ENCODE results near the gene KCTD8. TPM values are rescaled to one million over a fixed set of nuclear protein-coding genes. Genes with fewer than 3 reads are reported as not detected.

KCTD8 gene
- total RNA-seq, 1 donor from 2014 or later = not detected

GRCh38 chr4:44438687-44439086 lies 9.9 kb downstream of the KCTD8 start:
- intact Hi-C loops (cut with DNase I) = no loop called here
- Histone ChIP-seq H3K36me3 (no peaks in the 10 kb centered on the region), H3K27ac (no peak overlapping the region), H3K27me3 (no peaks in the 10 kb centered on the region), H3K9me3 (no peaks in the 10 kb centered on the region), H3K4me1 (no peaks in the 10 kb centered on the region), H3K4me3 (no peak overlapping the region)
- TF ChIP-seq POLR2A (IDR thresholded peaks at IDR 0.05) (no peak), CTCF (IDR thresholded peaks at IDR 0.05) (no peak), POLR2AphosphoS5 (IDR thresholded peaks at IDR 0.05; ENCODE audit: insufficient read depth in 1 of 2, low read depth in 1 of 2) (no peak)
- DNase-seq (ENCODE audit: extremely low spot score in 2 of 2) = no peak

DNA sequence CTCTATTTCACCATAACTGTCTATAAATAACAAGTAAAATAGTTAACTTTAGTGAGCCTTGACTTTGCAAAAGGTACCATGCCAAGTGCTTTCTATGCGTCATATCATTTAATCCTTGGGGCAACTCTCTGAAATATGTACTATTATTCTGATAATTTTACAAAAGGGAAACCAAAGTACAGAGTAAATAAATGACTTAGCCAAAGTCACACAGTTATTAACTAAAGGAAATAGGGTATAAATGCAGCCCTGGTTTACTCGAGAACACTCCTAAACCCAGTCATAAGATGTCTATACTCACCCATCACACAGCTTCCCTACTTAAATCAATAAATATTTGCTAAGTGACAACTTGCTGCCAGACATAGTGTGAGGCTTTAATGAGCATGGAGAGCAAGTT lies 14.4 kb downstream of the KCTD8 start:
- Histone ChIP-seq H3K4me3 (no peak overlapping the region), H3K27ac (no peak overlapping the region), H3K9me3 (no peaks in the 10 kb centered on the region), H3K27me3 (no peaks in the 10 kb centered on the region), H3K4me1 (no peaks in the 10 kb centered on the region), H3K36me3 (no peaks in the 10 kb centered on the region)
- intact Hi-C loops (cut with DNase I) = no loop called here
- no peak for DNase-seq (ENCODE audit: extremely low spot score in 2 of 2)
- no peak for TF ChIP-seq POLR2AphosphoS5 (IDR thresholded peaks at IDR 0.05; ENCODE audit: insufficient read depth in 1 of 2, low read depth in 1 of 2)
- TF ChIP-seq CTCF (IDR thresholded peaks at IDR 0.05) = no peak
- no peak for TF ChIP-seq POLR2A (IDR thresholded peaks at IDR 0.05)

GRCh38 chr4:44425614-44426208 lies 22.9 kb downstream of the KCTD8 start:
- TF ChIP-seq CTCF (IDR thresholded peaks at IDR 0.05) (no peak), POLR2A (IDR thresholded peaks at IDR 0.05) (no peak), POLR2AphosphoS5 (IDR thresholded peaks at IDR 0.05; ENCODE audit: insufficient read depth in 1 of 2, low read depth in 1 of 2) (no peak)
- intact Hi-C loops (cut with DNase I) = no loop called here
- no peak for DNase-seq (ENCODE audit: extremely low spot score in 2 of 2)
- H3K4me1 ChIP-seq = no peaks in the 10 kb centered on the region
- H3K27me3 ChIP-seq = no peaks in the 10 kb centered on the region
- no peak overlapping the region for H3K27ac ChIP-seq
- no peaks in the 10 kb centered on the region for H3K9me3 ChIP-seq
- H3K4me3 ChIP-seq = no peak overlapping the region
- no peaks in the 10 kb centered on the region for H3K36me3 ChIP-seq

DNA sequence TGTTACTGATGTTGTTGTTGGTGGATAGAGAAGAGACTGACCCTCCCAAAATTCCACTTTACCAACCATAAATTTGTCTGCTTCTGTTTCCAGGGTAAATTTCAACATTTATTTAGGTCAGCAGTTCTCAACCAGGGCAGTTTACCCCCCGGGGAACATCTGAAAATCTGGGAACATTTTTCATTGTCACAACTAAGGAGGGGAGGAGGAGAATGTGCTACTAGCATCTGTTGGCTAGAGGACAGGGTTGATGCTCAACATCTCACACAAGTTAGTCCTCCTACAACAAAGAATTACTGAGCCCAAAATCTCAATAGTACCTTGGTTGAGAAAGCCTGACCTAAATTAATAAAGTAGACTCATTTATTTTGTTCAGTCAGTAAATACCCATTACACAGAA lies 25.7 kb downstream of the KCTD8 start:
- no peak for DNase-seq (ENCODE audit: extremely low spot score in 2 of 2)
- Histone ChIP-seq H3K4me3 (no peak overlapping the region), H3K36me3 (no peaks in the 10 kb centered on the region), H3K27ac (no peak overlapping the region), H3K9me3 (no peaks in the 10 kb centered on the region), H3K4me1 (no peaks in the 10 kb centered on the region), H3K27me3 (no peaks in the 10 kb centered on the region)
- intact Hi-C loops (cut with DNase I) = no loop called here
- TF ChIP-seq POLR2AphosphoS5 (IDR thresholded peaks at IDR 0.05; ENCODE audit: insufficient read depth in 1 of 2, low read depth in 1 of 2) (no peak), POLR2A (IDR thresholded peaks at IDR 0.05) (no peak), CTCF (IDR thresholded peaks at IDR 0.05) (no peak)

DNA sequence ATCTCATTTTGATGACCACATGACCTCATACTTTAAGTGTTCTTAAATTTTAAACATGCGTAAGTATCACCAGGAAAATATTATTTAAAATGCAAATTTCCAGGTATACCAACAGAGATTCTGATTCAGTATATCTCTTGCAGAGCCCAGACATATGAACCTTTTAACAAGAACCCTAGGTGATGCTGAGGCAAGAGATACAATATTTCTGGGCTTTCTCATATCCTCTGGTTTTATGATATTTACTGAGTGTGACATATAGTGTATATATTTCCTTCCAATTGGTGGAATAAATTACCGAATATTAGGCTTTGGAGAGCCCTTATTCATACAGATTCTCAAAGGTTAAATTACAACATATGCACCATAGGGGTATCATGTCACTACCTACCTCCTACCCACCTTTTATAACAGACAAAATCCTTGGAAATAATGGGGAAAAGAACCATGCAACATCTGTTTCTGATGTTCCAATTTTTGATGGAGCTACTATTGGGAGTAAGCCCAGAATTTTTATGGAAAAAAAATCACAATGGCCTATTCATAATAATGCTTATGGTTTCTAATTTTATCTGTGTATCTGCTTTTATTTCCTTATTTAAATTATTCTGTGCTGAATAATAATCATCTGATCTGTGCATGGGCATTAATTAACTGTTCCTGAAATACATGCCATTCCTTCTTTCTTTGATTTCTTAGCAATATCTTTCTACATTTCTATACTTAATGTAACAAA lies 27.1 kb downstream of the KCTD8 start:
- DNase-seq (ENCODE audit: extremely low spot score in 2 of 2) = no peak
- Histone ChIP-seq H3K27me3 (no peaks in the 10 kb centered on the region), H3K27ac (no peak overlapping the region), H3K4me1 (no peaks in the 10 kb centered on the region), H3K36me3 (no peaks in the 10 kb centered on the region), H3K9me3 (no peaks in the 10 kb centered on the region), H3K4me3 (no peak overlapping the region)
- no peak for TF ChIP-seq CTCF (IDR thresholded peaks at IDR 0.05)
- TF ChIP-seq POLR2AphosphoS5 (IDR thresholded peaks at IDR 0.05; ENCODE audit: insufficient read depth in 1 of 2, low read depth in 1 of 2) = no peak
- no peak for TF ChIP-seq POLR2A (IDR thresholded peaks at IDR 0.05)
- intact Hi-C loops (cut with DNase I) = no loop called here
